ENCODE measurements around the gene SORCS2. TPM values are rescaled to one million over a fixed set of nuclear protein-coding genes. Genes with fewer than 3 reads are reported as not detected.

SORCS2 gene
- polyA plus RNA-seq, 1 of the 3 experiments (the other 2 are of a cell fraction): 1.6 TPM

- Histone ChIP-seq H3K9me2 (no peaks in the 10 kb centered on the region), H3K9ac (no peak overlapping the region), H3K4me3 (ENCODE audit: low read depth in 2 of 2, low read length in 1 of 2) (no peak overlapping the region), H3K27ac (ENCODE audit: low read depth in 2 of 2, low read length in 1 of 2) (no peak overlapping the region), H3K36me3 (replicated peaks in 1 of 2; ENCODE audit: control insufficient read depth in 1 of 2, insufficient read depth in 2 of 2, low read length in 1 of 2) (no peaks in the 10 kb centered on the region), H4K20me1 (ENCODE audit: insufficient read depth) (no peaks in the 10 kb centered on the region), H3K27me3 (ENCODE audit: insufficient read depth) (peaks cover 6% of the 10 kb centered on the region), H3K9me3 (no peaks in the 10 kb centered on the region), H3K4me1 (ENCODE audit: control insufficient read depth in 1 of 2, insufficient read depth in 2 of 2, low read depth in 1 of 2, low read length in 1 of 2) (peaks cover 0 to 3% of the 10 kb centered on the region in 2 experiments; a peak in 1 of 4 replicates), H3K79me2 (ENCODE audit: insufficient read depth) (no peaks in the 10 kb centered on the region), H3F3A (replicated peaks; ENCODE audit: insufficient read depth) (no peaks in the 10 kb centered on the region), H3K4me2 (no peak overlapping the region), H2AFZ (ENCODE audit: low read depth) (no peak overlapping the region)
- 86% methylated on average over 6 of the region's 10 CpGs for WGBS (ENCODE audit: low lambda C conversion rate)
- POLR2A ChIA-PET: no interaction called here
- TF ChIP-seq FOSL2 (IDR thresholded peaks at IDR 0.05; ENCODE audit: borderline replicate concordance, low read depth) (no peak), FOXJ3 (CRISPR knock-in tag; IDR thresholded peaks at IDR 0.05) (no peak), RFX5 (IDR thresholded peaks at IDR 0.05; ENCODE audit: low read length) (no peak), RCOR1 (IDR thresholded peaks at IDR 0.05; ENCODE audit: low read length) (no peak), TEAD4 (IDR thresholded peaks at IDR 0.05; ENCODE audit: borderline replicate concordance, insufficient read depth) (no peak), YY1 (IDR thresholded peaks at IDR 0.05; ENCODE audit: low read depth) (no peak), MXI1 (IDR thresholded peaks at IDR 0.05; ENCODE audit: low read depth, low read length) (no peak), CTCF (IDR thresholded peaks at IDR 0.05) (no peak), TAF1 (IDR thresholded peaks at IDR 0.05; ENCODE audit: borderline replicate concordance, low read depth, low read length) (no peak), PBX3 (IDR thresholded peaks at IDR 0.05) (no peak), NRF1 (IDR thresholded peaks at IDR 0.05; ENCODE audit: low read depth, low read length) (no peak), IRF3 (IDR thresholded peaks at IDR 0.05; ENCODE audit: low read depth, low read length) (no peak), ELF1 (IDR thresholded peaks at IDR 0.05) (no peak), SMC3 (IDR thresholded peaks at IDR 0.05; ENCODE audit: low read depth, low read length) (no peak), RXRA (IDR thresholded peaks at IDR 0.05; ENCODE audit: borderline replicate concordance, low read depth) (no peak), NFIC (IDR thresholded peaks at IDR 0.05; ENCODE audit: borderline replicate concordance) (no peak)
- TF ChIP-seq, protein P1, sequence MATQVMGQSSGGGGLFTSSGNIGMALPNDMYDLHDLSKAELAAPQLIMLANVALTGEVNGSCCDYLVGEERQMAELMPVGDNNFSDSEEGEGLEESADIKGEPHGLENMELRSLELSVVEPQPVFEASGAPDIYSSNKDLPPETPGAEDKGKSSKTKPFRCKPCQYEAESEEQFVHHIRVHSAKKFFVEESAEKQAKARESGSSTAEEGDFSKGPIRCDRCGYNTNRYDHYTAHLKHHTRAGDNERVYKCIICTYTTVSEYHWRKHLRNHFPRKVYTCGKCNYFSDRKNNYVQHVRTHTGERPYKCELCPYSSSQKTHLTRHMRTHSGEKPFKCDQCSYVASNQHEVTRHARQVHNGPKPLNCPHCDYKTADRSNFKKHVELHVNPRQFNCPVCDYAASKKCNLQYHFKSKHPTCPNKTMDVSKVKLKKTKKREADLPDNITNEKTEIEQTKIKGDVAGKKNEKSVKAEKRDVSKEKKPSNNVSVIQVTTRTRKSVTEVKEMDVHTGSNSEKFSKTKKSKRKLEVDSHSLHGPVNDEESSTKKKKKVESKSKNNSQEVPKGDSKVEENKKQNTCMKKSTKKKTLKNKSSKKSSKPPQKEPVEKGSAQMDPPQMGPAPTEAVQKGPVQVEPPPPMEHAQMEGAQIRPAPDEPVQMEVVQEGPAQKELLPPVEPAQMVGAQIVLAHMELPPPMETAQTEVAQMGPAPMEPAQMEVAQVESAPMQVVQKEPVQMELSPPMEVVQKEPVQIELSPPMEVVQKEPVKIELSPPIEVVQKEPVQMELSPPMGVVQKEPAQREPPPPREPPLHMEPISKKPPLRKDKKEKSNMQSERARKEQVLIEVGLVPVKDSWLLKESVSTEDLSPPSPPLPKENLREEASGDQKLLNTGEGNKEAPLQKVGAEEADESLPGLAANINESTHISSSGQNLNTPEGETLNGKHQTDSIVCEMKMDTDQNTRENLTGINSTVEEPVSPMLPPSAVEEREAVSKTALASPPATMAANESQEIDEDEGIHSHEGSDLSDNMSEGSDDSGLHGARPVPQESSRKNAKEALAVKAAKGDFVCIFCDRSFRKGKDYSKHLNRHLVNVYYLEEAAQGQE (IDR thresholded peaks at IDR 0.05; ENCODE audit: low read depth, low read length): no peak
- TF ChIP-seq, protein P2, sequence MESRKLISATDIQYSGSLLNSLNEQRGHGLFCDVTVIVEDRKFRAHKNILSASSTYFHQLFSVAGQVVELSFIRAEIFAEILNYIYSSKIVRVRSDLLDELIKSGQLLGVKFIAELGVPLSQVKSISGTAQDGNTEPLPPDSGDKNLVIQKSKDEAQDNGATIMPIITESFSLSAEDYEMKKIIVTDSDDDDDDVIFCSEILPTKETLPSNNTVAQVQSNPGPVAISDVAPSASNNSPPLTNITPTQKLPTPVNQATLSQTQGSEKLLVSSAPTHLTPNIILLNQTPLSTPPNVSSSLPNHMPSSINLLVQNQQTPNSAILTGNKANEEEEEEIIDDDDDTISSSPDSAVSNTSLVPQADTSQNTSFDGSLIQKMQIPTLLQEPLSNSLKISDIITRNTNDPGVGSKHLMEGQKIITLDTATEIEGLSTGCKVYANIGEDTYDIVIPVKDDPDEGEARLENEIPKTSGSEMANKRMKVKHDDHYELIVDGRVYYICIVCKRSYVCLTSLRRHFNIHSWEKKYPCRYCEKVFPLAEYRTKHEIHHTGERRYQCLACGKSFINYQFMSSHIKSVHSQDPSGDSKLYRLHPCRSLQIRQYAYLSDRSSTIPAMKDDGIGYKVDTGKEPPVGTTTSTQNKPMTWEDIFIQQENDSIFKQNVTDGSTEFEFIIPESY (IDR thresholded peaks at IDR 0.05; ENCODE audit: borderline replicate concordance, low read depth): no peak
- CTCF ChIA-PET: interaction anchor here (1.9 to 11.9 kb wide), 2 partner anchors 8 to 109 kb away, joined by 9 to 301 read pairs; partner anchors contain the start of gene SORCS2
- DNase-seq: no peak
These were observed 112.1 kb downstream of the SORCS2 start for GRCh38 chr4:7304436-7304835.

All from SK-N-SH (cell line).